Testis (tissue), 2 donors: ENCODE results near the gene GDAP1L1.

Experiments
- CTCF ChIP-seq, 3 experiments: fragments of 450-650 bp in 2 of 3; fragments of 200-600 bp in 1 of 3; sonication (generic) in 1 of 3; IDR thresholded peaks; one replicate each; pipeline ENCODE4 v1.5.1; 2016 to 2019; ENCODE audit warnings: antibody characterized with exemption in 3 of 3, mild to moderate bottlenecking in 2 of 3, moderate library complexity in 1 of 3
- POLR2A ChIP-seq: fragments of 450-650 bp; IDR thresholded peaks from one replicate; pipeline ENCODE4 v1.6.1; 2017; ENCODE audit warnings: antibody characterized with exemption, mild to moderate bottlenecking, moderate library complexity

DNA sequence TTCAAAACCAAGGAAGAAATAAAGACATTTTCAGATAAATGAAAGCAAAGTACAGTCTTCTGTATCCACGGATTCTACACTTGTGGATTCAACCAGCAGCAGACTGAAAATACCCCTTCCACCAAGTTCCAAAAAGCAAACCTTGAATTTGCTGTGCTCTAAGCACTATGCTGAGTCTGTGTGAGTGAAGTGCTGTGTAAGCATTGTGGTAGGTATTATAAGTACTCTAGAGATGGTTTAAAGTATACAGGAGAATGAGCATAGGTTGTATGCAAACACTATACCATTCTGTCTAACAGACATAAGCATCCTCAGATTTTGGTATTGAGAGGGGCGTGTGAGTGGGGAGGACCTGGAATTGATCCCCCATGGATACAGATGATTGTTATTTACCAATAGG lies 46.1 kb upstream of the GDAP1L1 start:
- TF ChIP-seq CTCF (IDR thresholded peaks at IDR 0.05) (no peak), POLR2A (no peak)
